OCI-LY3 (cell line): ENCODE measurements around the gene CCR7.

Experiments
- H2AFZ ChIP-seq: fragments of 200-600, 300-600 bp; shearing (Covaris generic); 2 replicates; pipeline ENCODE4 v1.6.0; 2014; ENCODE audit warnings: antibody characterized with exemption, low read depth, low read length
- H3K27ac ChIP-seq: fragments of 200-600, 300-600 bp; sonication (generic); 2 replicates; pipeline ENCODE4 v1.5.1; 2014; ENCODE audit warnings: mild to moderate bottlenecking, low read length, moderate library complexity, mixed read lengths
- H3K27me3 ChIP-seq: fragments of 200-600, 300-600 bp; sonication (generic); 2 replicates; pipeline ENCODE4 v1.6.1; 2014; ENCODE audit warnings: low read depth, low read length, mixed read lengths
- H3K36me3 ChIP-seq: fragments of 200-600, 300-600 bp; sonication (generic); replicated peaks from 2 replicates; pipeline ENCODE3; 2014; ENCODE audit warnings: low read depth, low read length, mixed read lengths
- H3K4me1 ChIP-seq: fragments of 300-600, 200-600 bp; sonication (generic); 2 replicates; pipeline ENCODE4 v1.6.1; 2014; ENCODE audit warnings: low read length, mixed read lengths
- H3K4me2 ChIP-seq: fragments of 200-600, 300-600 bp; sonication (generic); 2 replicates; pipeline ENCODE4 v1.6.1; 2014; ENCODE audit warnings: low read length, mixed read lengths
- H3K4me3 ChIP-seq: fragments of 300-600, 200-600 bp; sonication (generic); 2 replicates; pipeline ENCODE4 v1.5.1; 2014; ENCODE audit warnings: antibody characterized with exemption, mild to moderate bottlenecking, low read length, moderate library complexity
- H3K79me2 ChIP-seq: fragments of 300-600, 200-600 bp; shearing (Covaris generic); 2 replicates; pipeline ENCODE4 v1.6.1; 2014; ENCODE audit warnings: mild to moderate bottlenecking, low read length, mixed read lengths
- H3K9ac ChIP-seq: fragments of 300-600, 200-600 bp; shearing (Covaris generic); 2 replicates; pipeline ENCODE4 v1.6.0; 2014; ENCODE audit warnings: mild to moderate bottlenecking, low read length, moderate library complexity
- H3K9me3 ChIP-seq: fragments of 200-600, 300-600 bp; shearing (Covaris generic); 2 replicates; pipeline ENCODE4 v1.6.1; 2014; ENCODE audit warnings: low read length, mixed read lengths; ENCODE audit not compliant: insufficient read depth
- H4K20me1 ChIP-seq: fragments of 200-600, 300-600 bp; sonication (generic); 2 replicates; pipeline ENCODE4 v1.6.1; 2016; ENCODE audit warnings: low read length, mixed read lengths; ENCODE audit not compliant: insufficient read depth
- EZH2phosphoT487 ChIP-seq: fragments of 200-600 bp; shearing (Covaris generic); IDR thresholded peaks from 2 replicates; pipeline ENCODE4 v1.6.1; 2018; ENCODE audit warnings: antibody characterized with exemption, mixed run types, low read depth
- TF ChIP-seq, protein P1 (sequence below): fragments of 200-600, 300-600 bp; sonication (generic); IDR thresholded peaks from 2 replicates; pipeline ENCODE4 v1.5.1; 2014; ENCODE audit warnings: antibody characterized with exemption, low read length, low read depth

CCR7 gene

GRCh38 chr17:40582328-40582901, 17.1 kb upstream of the CCR7 start:
- Histone ChIP-seq H4K20me1 (no peaks in the 10 kb centered on the region), H3K36me3 (no peaks in the 10 kb centered on the region), H3K27ac (no peak overlapping the region), H3K9ac (no peak overlapping the region), H3K4me1 (peaks cover 30% of the 10 kb centered on the region), H3K79me2 (no peaks in the 10 kb centered on the region), H2AFZ (peak overlapping the region; percentile 91), H3K4me3 (peak overlapping the region; percentile 38), H3K4me2 (peak overlapping the region; percentile 66), H3K27me3 (no peaks in the 10 kb centered on the region), H3K9me3 (no peaks in the 10 kb centered on the region)
- TF ChIP-seq, protein P1, sequence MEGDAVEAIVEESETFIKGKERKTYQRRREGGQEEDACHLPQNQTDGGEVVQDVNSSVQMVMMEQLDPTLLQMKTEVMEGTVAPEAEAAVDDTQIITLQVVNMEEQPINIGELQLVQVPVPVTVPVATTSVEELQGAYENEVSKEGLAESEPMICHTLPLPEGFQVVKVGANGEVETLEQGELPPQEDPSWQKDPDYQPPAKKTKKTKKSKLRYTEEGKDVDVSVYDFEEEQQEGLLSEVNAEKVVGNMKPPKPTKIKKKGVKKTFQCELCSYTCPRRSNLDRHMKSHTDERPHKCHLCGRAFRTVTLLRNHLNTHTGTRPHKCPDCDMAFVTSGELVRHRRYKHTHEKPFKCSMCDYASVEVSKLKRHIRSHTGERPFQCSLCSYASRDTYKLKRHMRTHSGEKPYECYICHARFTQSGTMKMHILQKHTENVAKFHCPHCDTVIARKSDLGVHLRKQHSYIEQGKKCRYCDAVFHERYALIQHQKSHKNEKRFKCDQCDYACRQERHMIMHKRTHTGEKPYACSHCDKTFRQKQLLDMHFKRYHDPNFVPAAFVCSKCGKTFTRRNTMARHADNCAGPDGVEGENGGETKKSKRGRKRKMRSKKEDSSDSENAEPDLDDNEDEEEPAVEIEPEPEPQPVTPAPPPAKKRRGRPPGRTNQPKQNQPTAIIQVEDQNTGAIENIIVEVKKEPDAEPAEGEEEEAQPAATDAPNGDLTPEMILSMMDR: no peak
- TF ChIP-seq EZH2phosphoT487: no peak

- Histone ChIP-seq H4K20me1 (no peaks in the 10 kb centered on the region), H3K9ac (no peak overlapping the region), H3K79me2 (peaks cover 3% of the 10 kb centered on the region; the same call in 1 of the 2 replicates), H3K4me3 (no peak overlapping the region), H3K4me2 (no peak overlapping the region), H2AFZ (no peak overlapping the region), H3K9me3 (peaks cover 4% of the 10 kb centered on the region; the same call in 1 of the 2 replicates), H3K27ac (no peak overlapping the region), H3K4me1 (peaks cover 46% of the 10 kb centered on the region), H3K36me3 (peaks cover 4% of the 10 kb centered on the region), H3K27me3 (peaks cover 3% of the 10 kb centered on the region; the same call in 1 of the 2 replicates)
- TF ChIP-seq EZH2phosphoT487: no peak
- TF ChIP-seq, protein P1: no peak
Observed at GRCh38 chr17:40580140-40580539, 14.9 kb upstream of the CCR7 start.

DNA sequence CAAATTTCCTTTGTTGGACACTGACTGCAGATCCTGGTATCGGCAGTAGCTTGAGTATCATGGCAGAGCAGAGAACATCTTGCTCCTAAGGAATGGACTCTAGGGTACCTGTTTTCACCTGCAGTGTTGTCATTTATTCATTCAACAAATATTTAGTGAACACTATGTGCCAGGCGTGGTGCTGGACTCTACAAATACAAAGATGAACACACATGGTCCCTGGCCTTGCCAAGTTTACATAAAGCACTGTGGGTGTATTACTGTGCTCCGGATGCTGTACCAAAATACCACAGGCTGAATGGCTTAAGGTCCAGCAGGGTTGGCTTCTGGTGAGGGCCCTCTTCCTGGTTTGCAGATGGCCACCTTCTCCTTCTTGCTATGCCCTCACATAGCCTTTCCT, 14.2 kb upstream of the CCR7 start:
- H2AFZ ChIP-seq: no peak overlapping the region
- no peak for TF ChIP-seq EZH2phosphoT487
- TF ChIP-seq, protein P1: no peak
- peaks cover 3% of the 10 kb centered on the region; the same call in 1 of the 2 replicates for H3K79me2 ChIP-seq
- H3K4me1 ChIP-seq: peaks cover 46% of the 10 kb centered on the region
- H3K9ac ChIP-seq: no peak overlapping the region
- H3K36me3 ChIP-seq: peaks cover 9% of the 10 kb centered on the region
- H3K27me3 ChIP-seq: peaks cover 3% of the 10 kb centered on the region; the same call in 1 of the 2 replicates
- H3K27ac ChIP-seq: no peak overlapping the region
- peaks cover 10% of the 10 kb centered on the region; the same call in 1 of the 2 replicates for H3K9me3 ChIP-seq
- H3K4me2 ChIP-seq: no peak overlapping the region
- no peak overlapping the region for H3K4me3 ChIP-seq
- H4K20me1 ChIP-seq: no peaks in the 10 kb centered on the region

- peak overlapping the region; percentile 97 for H3K4me2 ChIP-seq
Observed at GRCh38 chr17:40577611-40578065, 12.4 kb upstream of the CCR7 start.

More at GRCh38 chr17:40577611-40578065, 12.4 kb upstream of the CCR7 start:
- peak overlapping the region; percentile 33; the same call in 1 of the 2 replicates for H3K9ac ChIP-seq
- TF ChIP-seq, protein P1: no peak
- no peak for TF ChIP-seq EZH2phosphoT487
- peak overlapping the region; percentile 67 for H3K4me3 ChIP-seq
- peaks cover 20% of the 10 kb centered on the region; the same call in 1 of the 2 replicates for H3K9me3 ChIP-seq
- H3K36me3 ChIP-seq: peaks cover 12% of the 10 kb centered on the region
- peaks cover 3% of the 10 kb centered on the region; the same call in 1 of the 2 replicates for H3K27me3 ChIP-seq
- no peaks in the 10 kb centered on the region for H4K20me1 ChIP-seq
- H2AFZ ChIP-seq: no peak overlapping the region
- peaks cover 3% of the 10 kb centered on the region; the same call in 1 of the 2 replicates for H3K79me2 ChIP-seq
- peaks cover 48% of the 10 kb centered on the region for H3K4me1 ChIP-seq
- H3K27ac ChIP-seq: peak overlapping the region; percentile 70
